Left ventricle myocardium inferior (tissue), 1 donor: ENCODE measurements around the gene TPD52L2. TPM values are rescaled to one million over a fixed set of nuclear protein-coding genes. Genes with fewer than 3 reads are reported as not detected.

ENCODE experiments used
- DNase-seq: peaks from one replicate; pipeline ENCODE4 v3.0.0-alpha.2; 2020
- H3K27ac ChIP-seq: fragments of 200-600 bp; replicated peaks from 2 replicates; pipeline ENCODE4 v1.8.0; 2021
- H3K27me3 ChIP-seq: fragments of 200-600 bp; 2 replicates; pipeline ENCODE4 v1.8.0; 2021; ENCODE audit warnings: low read depth
- H3K36me3 ChIP-seq: fragments of 200-600 bp; 2 replicates; pipeline ENCODE4 v1.8.0; 2021
- H3K4me1 ChIP-seq: fragments of 200-600 bp; 2 replicates; pipeline ENCODE4 v1.8.0; 2021
- H3K4me3 ChIP-seq: fragments of 200-600 bp; 2 replicates; pipeline ENCODE4 v1.8.0; 2021; ENCODE audit warnings: mild to moderate bottlenecking, moderate library complexity
- H3K9me3 ChIP-seq: fragments of 200-600 bp; replicated peaks from 2 replicates; pipeline ENCODE4 v1.8.0; 2021
- CTCF ChIP-seq: fragments of 200-600 bp; IDR thresholded peaks from 2 replicates; pipeline ENCODE4 v1.8.0; 2021; ENCODE audit warnings: antibody characterized with exemption, mild to moderate bottlenecking, borderline replicate concordance
- intact Hi-C: fragments of 100-400 bp; cut with micrococcal nuclease; formaldehyde crosslinking; loops from one replicate; pipeline ENCODE4 v1.11.0; 2022
- total RNA-seq: library from RNA; stranded (reverse); fragmentation: NEBNext Ultra II Directional; extraction: Animal tissue kit (Norgen Biotek cat#: 25700); gene quantifications from one replicate; pipeline ENCODE4 v1.2.1, GENCODE V29; 2021
- donor health status: DM: no; HTN: yes; CAD: no; lungs with severe emphysema.

Gene TPD52L2
- total RNA-seq, 1 donor from 2014 or later: 72.0 TPM

- no peaks in the 10 kb centered on the region for H3K36me3 ChIP-seq
- H3K27me3 ChIP-seq: no peaks in the 10 kb centered on the region
- no peak for TF ChIP-seq CTCF
- intact Hi-C loops: no loop called here
- H3K9me3 ChIP-seq: no peaks in the 10 kb centered on the region
- H3K4me1 ChIP-seq: peaks cover 48% of the 10 kb centered on the region
- no peak overlapping the region for H3K27ac ChIP-seq
- no peak overlapping the region for H3K4me3 ChIP-seq
- no peak for DNase-seq
These were observed 21.8 kb upstream of the TPD52L2 start for GRCh38 chr20:63843222-63843621.

GRCh38 chr20:63843778-63844177 is 21.3 kb upstream of the TPD52L2 start:
- peak overlapping the region; percentile 92 for H3K27ac ChIP-seq
- DNase-seq: no peak
- H3K4me3 ChIP-seq: no peak overlapping the region
- intact Hi-C loops: no loop called here
- H3K36me3 ChIP-seq: no peaks in the 10 kb centered on the region
- no peaks in the 10 kb centered on the region for H3K27me3 ChIP-seq
- H3K9me3 ChIP-seq: no peaks in the 10 kb centered on the region
- peaks cover 53% of the 10 kb centered on the region for H3K4me1 ChIP-seq
- no peak for TF ChIP-seq CTCF

- peak overlapping the region; percentile 92 for H3K27ac ChIP-seq
- no peaks in the 10 kb centered on the region for H3K9me3 ChIP-seq
- H3K27me3 ChIP-seq: no peaks in the 10 kb centered on the region
- no peak for DNase-seq
- H3K4me3 ChIP-seq: no peak overlapping the region
- intact Hi-C loops: no loop called here
- H3K4me1 ChIP-seq: peaks cover 53% of the 10 kb centered on the region
- TF ChIP-seq CTCF: no peak
- no peaks in the 10 kb centered on the region for H3K36me3 ChIP-seq
These were observed 20.5 kb upstream of the TPD52L2 start for GRCh38 chr20:63844511-63844991.

- H3K27me3 ChIP-seq: no peaks in the 10 kb centered on the region
- peak; percentile 82 for DNase-seq
- H3K4me1 ChIP-seq: peaks cover 53% of the 10 kb centered on the region
These were observed 18.8 kb upstream of the TPD52L2 start for GRCh38 chr20:63846128-63846771.

GRCh38 chr20:63846888-63847236 is 18.2 kb upstream of the TPD52L2 start:
- intact Hi-C loops: no loop called here
- Histone ChIP-seq H3K4me1 (peaks cover 53% of the 10 kb centered on the region), H3K4me3 (peak overlapping the region; percentile 58)

More at GRCh38 chr20:63846128-63846771, 18.8 kb upstream of the TPD52L2 start:
- peak overlapping the region; percentile 92 for H3K27ac ChIP-seq
- H3K9me3 ChIP-seq: no peaks in the 10 kb centered on the region
- no peaks in the 10 kb centered on the region for H3K36me3 ChIP-seq
- peak overlapping the region; percentile 58 for H3K4me3 ChIP-seq
- TF ChIP-seq CTCF: peak; percentile 21
- intact Hi-C loops: no loop called here

More at GRCh38 chr20:63846888-63847236, 18.2 kb upstream of the TPD52L2 start:
- no peak for TF ChIP-seq CTCF
- no peak for DNase-seq
- H3K27ac ChIP-seq: peak overlapping the region; percentile 92
- no peaks in the 10 kb centered on the region for H3K27me3 ChIP-seq
- H3K36me3 ChIP-seq: no peaks in the 10 kb centered on the region
- no peaks in the 10 kb centered on the region for H3K9me3 ChIP-seq
